Measurements from ENCODE around the gene NR5A2. TPM values are rescaled to one million over a fixed set of nuclear protein-coding genes. Genes with fewer than 3 reads are reported as not detected.
A peak's percentile ranks its signal among the peaks of the same experiment; 100 is the strongest.

NR5A2 gene
- total RNA-seq, 1 donor from 2014 or later = 1.4 TPM

- no peak for ATAC-seq
Measured at GRCh38 chr1:200072636-200073285, 45.3 kb downstream of the NR5A2 start.

DNA sequence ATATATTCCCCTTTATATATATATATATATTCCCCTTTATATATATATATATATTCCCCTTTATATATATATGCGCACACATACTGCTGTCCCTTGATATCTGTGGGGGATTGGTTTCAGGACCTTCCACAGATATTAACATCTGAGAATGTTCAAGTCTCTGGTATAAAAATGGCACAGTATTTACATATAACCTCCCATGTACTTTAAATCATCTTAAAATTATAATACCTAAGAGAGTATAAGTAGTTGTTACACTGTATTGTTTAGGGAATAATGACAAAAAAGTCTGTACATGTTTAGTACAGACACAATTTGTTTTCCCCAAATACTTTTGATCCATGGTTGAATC, 45.8 kb downstream of the NR5A2 start:
- DNase-seq = no peak
- intact Hi-C loops (cut with DNase I) = no loop called here

More at GRCh38 chr1:200072636-200073285, 45.3 kb downstream of the NR5A2 start:
- intact Hi-C loops (cut with DNase I) = no loop called here
- TF ChIP-seq, protein P1, sequence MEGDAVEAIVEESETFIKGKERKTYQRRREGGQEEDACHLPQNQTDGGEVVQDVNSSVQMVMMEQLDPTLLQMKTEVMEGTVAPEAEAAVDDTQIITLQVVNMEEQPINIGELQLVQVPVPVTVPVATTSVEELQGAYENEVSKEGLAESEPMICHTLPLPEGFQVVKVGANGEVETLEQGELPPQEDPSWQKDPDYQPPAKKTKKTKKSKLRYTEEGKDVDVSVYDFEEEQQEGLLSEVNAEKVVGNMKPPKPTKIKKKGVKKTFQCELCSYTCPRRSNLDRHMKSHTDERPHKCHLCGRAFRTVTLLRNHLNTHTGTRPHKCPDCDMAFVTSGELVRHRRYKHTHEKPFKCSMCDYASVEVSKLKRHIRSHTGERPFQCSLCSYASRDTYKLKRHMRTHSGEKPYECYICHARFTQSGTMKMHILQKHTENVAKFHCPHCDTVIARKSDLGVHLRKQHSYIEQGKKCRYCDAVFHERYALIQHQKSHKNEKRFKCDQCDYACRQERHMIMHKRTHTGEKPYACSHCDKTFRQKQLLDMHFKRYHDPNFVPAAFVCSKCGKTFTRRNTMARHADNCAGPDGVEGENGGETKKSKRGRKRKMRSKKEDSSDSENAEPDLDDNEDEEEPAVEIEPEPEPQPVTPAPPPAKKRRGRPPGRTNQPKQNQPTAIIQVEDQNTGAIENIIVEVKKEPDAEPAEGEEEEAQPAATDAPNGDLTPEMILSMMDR (IDR thresholded peaks at IDR 0.05) = no peak
- peaks cover 4% of the 10 kb centered on the region for H3K27me3 ChIP-seq (ENCODE audit: low read depth)
- peaks cover 15% of the 10 kb centered on the region for H3K4me1 ChIP-seq
- H3K36me3 ChIP-seq = no peaks in the 10 kb centered on the region
- H3K4me3 ChIP-seq = no peak overlapping the region
- no peaks in the 10 kb centered on the region for H3K9me3 ChIP-seq
- no peak for DNase-seq
- no peak overlapping the region for H3K27ac ChIP-seq

DNA sequence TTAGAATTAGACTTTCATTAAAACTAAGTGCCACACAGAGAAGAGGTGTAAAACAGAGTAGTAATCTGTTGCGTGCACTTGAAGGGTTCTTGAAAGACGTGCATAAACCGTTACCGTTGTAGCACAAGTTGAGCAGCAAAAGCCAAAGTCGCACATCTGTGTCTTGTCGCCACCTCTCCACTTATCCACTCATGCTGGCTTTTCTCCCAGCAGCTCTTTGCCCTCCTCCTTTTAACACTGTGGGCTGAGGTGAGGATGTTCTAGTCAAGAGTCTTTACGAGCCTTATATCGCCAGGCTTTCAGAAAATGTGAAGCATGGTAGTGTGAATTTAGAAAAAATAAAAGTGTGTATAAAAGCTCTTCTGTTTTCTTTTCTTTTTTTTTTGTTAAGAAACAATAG, 48.0 kb downstream of the NR5A2 start:
- intact Hi-C loops (cut with DNase I) = no loop called here
- ATAC-seq = no peak
- peak overlapping the region; percentile 27 for H3K27ac ChIP-seq

More for the DNA sequence above, 45.8 kb downstream of the NR5A2 start:
- TF ChIP-seq, protein P1 (IDR thresholded peaks at IDR 0.05) = no peak
- Histone ChIP-seq H3K4me1 (peaks cover 15% of the 10 kb centered on the region), H3K27ac (no peak overlapping the region), H3K4me3 (no peak overlapping the region), H3K9me3 (no peaks in the 10 kb centered on the region), H3K36me3 (no peaks in the 10 kb centered on the region), H3K27me3 (ENCODE audit: low read depth) (peaks cover 4% of the 10 kb centered on the region)
- no peak for ATAC-seq

GRCh38 chr1:200075938-200076546, 48.5 kb downstream of the NR5A2 start:
- Histone ChIP-seq H3K27me3 (ENCODE audit: low read depth) (no peaks in the 10 kb centered on the region), H3K4me3 (no peak overlapping the region), H3K4me1 (peaks cover 15% of the 10 kb centered on the region), H3K36me3 (no peaks in the 10 kb centered on the region), H3K27ac (peak overlapping the region; percentile 27), H3K9me3 (no peaks in the 10 kb centered on the region)
- TF ChIP-seq, protein P1 (IDR thresholded peaks at IDR 0.05) = no peak
- no peak for DNase-seq
- intact Hi-C loops (cut with DNase I) = no loop called here
- ATAC-seq = peak; percentile 46 to 76

More for the DNA sequence above, 48.0 kb downstream of the NR5A2 start:
- TF ChIP-seq, protein P1 (IDR thresholded peaks at IDR 0.05) = no peak
- Histone ChIP-seq H3K9me3 (no peaks in the 10 kb centered on the region), H3K27me3 (ENCODE audit: low read depth) (no peaks in the 10 kb centered on the region), H3K4me1 (peaks cover 15% of the 10 kb centered on the region), H3K36me3 (no peaks in the 10 kb centered on the region), H3K4me3 (no peak overlapping the region)
- no peak for DNase-seq

DNA sequence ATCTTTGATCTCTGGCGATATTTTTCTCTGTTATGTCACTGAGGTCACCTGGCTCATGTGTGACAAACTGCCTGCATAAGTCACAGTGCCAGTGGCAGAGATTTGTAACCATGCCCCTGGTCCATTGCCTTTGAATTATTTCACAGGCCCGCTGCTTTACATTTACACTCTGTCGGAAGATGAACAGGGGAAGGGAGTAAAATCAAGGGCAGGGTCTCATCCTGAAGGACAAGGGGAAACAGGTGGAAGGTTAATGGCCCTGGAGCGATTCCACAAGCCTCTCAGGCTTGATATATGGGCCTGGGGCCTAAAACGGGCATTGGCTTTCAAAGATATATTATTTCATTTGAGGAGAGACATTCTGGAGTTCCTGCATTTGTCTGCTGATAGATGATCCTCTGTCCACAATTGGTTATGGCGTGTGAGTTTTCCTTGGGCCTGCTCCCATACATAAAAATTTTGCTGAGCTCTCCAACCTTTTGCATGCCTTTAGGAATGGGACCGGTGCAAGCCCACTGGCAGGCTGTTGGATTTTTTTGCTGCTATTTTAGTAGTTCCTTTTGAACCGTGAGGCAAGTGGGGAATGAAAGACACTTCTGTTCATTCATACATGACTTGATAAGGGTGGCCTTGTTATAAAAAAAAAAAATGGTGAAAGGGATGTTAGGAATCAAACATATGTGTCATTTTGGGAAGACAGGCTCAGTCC, 51.9 kb downstream of the NR5A2 start:
- no peaks in the 10 kb centered on the region for H3K9me3 ChIP-seq
- TF ChIP-seq, protein P1 (IDR thresholded peaks at IDR 0.05) = no peak

More for the DNA sequence above, 51.9 kb downstream of the NR5A2 start:
- intact Hi-C loops (cut with DNase I) = no loop called here
- Histone ChIP-seq H3K4me3 (no peak overlapping the region), H3K27me3 (ENCODE audit: low read depth) (no peaks in the 10 kb centered on the region), H3K36me3 (no peaks in the 10 kb centered on the region), H3K27ac (no peak overlapping the region), H3K4me1 (peaks cover 11% of the 10 kb centered on the region)
- ATAC-seq (no peak), DNase-seq (no peak)
